Progenitor cell of endocrine pancreas (in vitro differentiated cells): Measurements from ENCODE around the gene PTGIS. TPM values are rescaled to one million over a fixed set of nuclear protein-coding genes. Genes with fewer than 3 reads are reported as not detected.

Experiments used
- DNase-seq: peaks from one replicate; pipeline ENCODE4 v3.0.0; 2021; ENCODE audit warnings: low spot score; ENCODE audit not compliant: unreplicated experiment
- H3K27ac Mint-ChIP-seq: 2 replicates; pipeline ENCODE4 v1.8.0; 2021; ENCODE audit warnings: mild to moderate bottlenecking, moderate library complexity, mixed read lengths
- H3K27me3 Mint-ChIP-seq: 2 replicates; pipeline ENCODE4 v1.8.0; 2021; ENCODE audit warnings: mixed read lengths
- H3K36me3 Mint-ChIP-seq: 2 replicates; pipeline ENCODE4 v1.8.0; 2022; ENCODE audit warnings: mixed read lengths; ENCODE audit not compliant: insufficient read depth
- H3K4me1 Mint-ChIP-seq: 2 replicates; pipeline ENCODE4 v1.8.0; 2021; ENCODE audit warnings: low read depth, mixed read lengths
- H3K4me3 Mint-ChIP-seq: 2 replicates; pipeline ENCODE4 v1.8.0; 2021; ENCODE audit warnings: low read depth, mild to moderate bottlenecking, moderate library complexity, mixed read lengths
- H3K9me3 Mint-ChIP-seq: 2 replicates; pipeline ENCODE4 v1.8.0; 2021; ENCODE audit warnings: low read depth, mixed read lengths
- CTCF ChIP-seq: fragments of 200-600 bp; sonication (generic); IDR thresholded peaks from one replicate; pipeline ENCODE4 v1.5.0; 2021; ENCODE audit warnings: antibody characterized with exemption, mild to moderate bottlenecking; ENCODE audit not compliant: unreplicated experiment
- total RNA-seq: library from RNA; stranded (reverse); gene quantifications from 2 replicates; pipeline ENCODE4 v1.2.1, GENCODE V29; 2021

PTGIS gene
- total RNA-seq, 1 donor from 2014 or later, result 19.3 TPM

GRCh38 chr20:49468412-49468811 is 99.5 kb downstream of the PTGIS start:
- no peak overlapping the region for H3K4me3 Mint-ChIP-seq
- no peaks in the 10 kb centered on the region for H3K4me1 Mint-ChIP-seq
- H3K27me3 Mint-ChIP-seq, result peaks cover 22% of the 10 kb centered on the region
- no peak for TF ChIP-seq CTCF
- H3K36me3 Mint-ChIP-seq, result no peaks in the 10 kb centered on the region
- no peak overlapping the region for H3K27ac Mint-ChIP-seq
- no peaks in the 10 kb centered on the region for H3K9me3 Mint-ChIP-seq
- DNase-seq, result no peak

GRCh38 chr20:49466114-49466912 is 101.6 kb downstream of the PTGIS start:
- Mint-ChIP-seq H3K9me3 (no peaks in the 10 kb centered on the region), H3K4me1 (no peaks in the 10 kb centered on the region), H3K4me3 (no peak overlapping the region), H3K36me3 (no peaks in the 10 kb centered on the region), H3K27me3 (peaks cover 29% of the 10 kb centered on the region), H3K27ac (no peak overlapping the region)
- no peak for TF ChIP-seq CTCF
- no peak for DNase-seq

GRCh38 chr20:49464556-49464955 is 103.4 kb downstream of the PTGIS start:
- H3K27ac Mint-ChIP-seq, result no peak overlapping the region
- H3K27me3 Mint-ChIP-seq, result peaks cover 20% of the 10 kb centered on the region
- DNase-seq, result no peak
- no peak overlapping the region for H3K4me3 Mint-ChIP-seq
- no peak for TF ChIP-seq CTCF
- no peaks in the 10 kb centered on the region for H3K36me3 Mint-ChIP-seq
- H3K9me3 Mint-ChIP-seq, result no peaks in the 10 kb centered on the region
- H3K4me1 Mint-ChIP-seq, result no peaks in the 10 kb centered on the region

- no peaks in the 10 kb centered on the region for H3K36me3 Mint-ChIP-seq
- no peak for TF ChIP-seq CTCF
These were observed 105.3 kb downstream of the PTGIS start for GRCh38 chr20:49462626-49463025.

DNA sequence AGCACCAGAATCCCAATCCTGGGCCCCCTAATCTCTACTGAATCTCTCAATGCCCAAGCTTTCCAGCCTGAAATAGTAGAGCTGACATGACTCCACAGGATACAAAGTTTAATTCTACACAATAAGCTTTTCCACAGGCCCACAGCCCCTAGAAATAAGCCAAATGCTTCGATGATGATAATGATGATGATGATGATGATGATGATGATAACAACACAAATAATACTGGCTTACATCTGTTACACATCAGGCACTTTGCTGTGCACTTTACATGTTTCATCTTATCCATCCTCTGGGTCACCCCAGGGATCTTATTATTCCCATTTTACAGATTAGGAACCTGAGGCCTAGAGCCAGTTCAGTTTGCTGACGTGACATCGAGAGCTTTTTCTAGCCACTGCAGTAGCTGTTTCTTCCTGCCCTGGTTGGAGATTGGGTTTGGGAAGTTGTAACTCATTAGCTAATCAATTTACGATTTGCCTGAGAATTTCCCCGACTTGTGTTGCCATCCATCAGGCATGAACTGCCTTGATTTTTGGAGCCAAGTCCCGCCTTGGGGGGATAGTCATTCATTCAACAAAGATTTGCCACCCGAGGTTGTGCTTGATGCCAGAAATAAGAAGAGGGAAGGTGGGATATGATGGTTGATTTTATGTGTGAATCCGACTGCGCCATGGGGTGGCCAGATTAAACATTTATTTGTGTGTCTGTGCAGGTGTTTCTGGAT is 105.9 kb downstream of the PTGIS start:
- H3K27ac Mint-ChIP-seq, result no peak overlapping the region
- TF ChIP-seq CTCF, result no peak
- H3K36me3 Mint-ChIP-seq, result no peaks in the 10 kb centered on the region
- H3K4me1 Mint-ChIP-seq, result no peaks in the 10 kb centered on the region
- H3K9me3 Mint-ChIP-seq, result no peaks in the 10 kb centered on the region
- peaks cover 19% of the 10 kb centered on the region for H3K27me3 Mint-ChIP-seq
- no peak for DNase-seq
- no peak overlapping the region for H3K4me3 Mint-ChIP-seq

More at GRCh38 chr20:49462626-49463025, 105.3 kb downstream of the PTGIS start:
- Mint-ChIP-seq H3K4me3 (no peak overlapping the region), H3K9me3 (no peaks in the 10 kb centered on the region), H3K4me1 (no peaks in the 10 kb centered on the region), H3K27me3 (peaks cover 22% of the 10 kb centered on the region), H3K27ac (no peak overlapping the region)
- DNase-seq, result no peak
